HUES64 (cell line): ENCODE results near the gene MVD.

ENCODE experiments used
- H3K27ac ChIP-seq: 2 replicates; pipeline ENCODE4 v1.7.0; 2013; ENCODE audit warnings: low read depth, low read length, inconsistent platforms
- H3K27me3 ChIP-seq: 2 replicates; pipeline ENCODE4 v1.6.1; 2013; ENCODE audit warnings: mild to moderate bottlenecking, low read length; ENCODE audit not compliant: insufficient read depth
- H3K36me3 ChIP-seq: 2 replicates; pipeline ENCODE4 v1.6.1; 2013; ENCODE audit warnings: mild to moderate bottlenecking, low read length; ENCODE audit not compliant: insufficient read depth
- H3K4me1 ChIP-seq: 2 replicates; pipeline ENCODE4 v1.6.1; 2013; ENCODE audit warnings: mild to moderate bottlenecking, low read length, moderate library complexity; ENCODE audit not compliant: insufficient read depth
- H3K4me3 ChIP-seq: 2 replicates; pipeline ENCODE4 v1.5.1; 2013; ENCODE audit warnings: mild to moderate bottlenecking, low read length, moderate library complexity
- H3K9ac ChIP-seq: 2 replicates; pipeline ENCODE4 v1.6.1; 2013; ENCODE audit warnings: mild to moderate bottlenecking, low read depth, low read length
- H3K9me3 ChIP-seq: 2 replicates; pipeline ENCODE4 v1.6.1; 2013; ENCODE audit warnings: low read depth, low read length; ENCODE audit not compliant: insufficient read depth
- whole genome bisulfite sequencing: fragments of 150-250, 120-280 bp; methylation state at CpG from one replicate; pipeline ENCODE4 v1.1.7; 2013; ENCODE audit warnings: missing lambda C conversion rate; 5-methylcytosine and 5-hydroxymethylcytosine counted together

The MVD gene

DNA sequence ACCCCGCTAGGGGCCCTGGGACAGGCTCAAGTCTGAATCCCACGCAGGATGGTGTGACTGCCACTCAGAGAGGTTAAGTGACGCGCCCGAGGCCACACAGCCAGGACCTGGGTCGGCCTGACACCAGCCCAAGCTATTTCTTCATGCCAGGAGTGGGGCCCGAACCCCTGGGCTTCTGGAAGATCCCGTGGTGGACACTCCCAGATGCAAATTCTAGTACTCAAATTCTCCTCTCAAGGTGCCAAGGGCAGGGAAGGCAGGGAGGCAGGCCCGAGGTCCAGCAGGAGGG lies 19.3 kb downstream of the MVD start:
- Histone ChIP-seq H3K4me1 (peaks cover 3% of the 10 kb centered on the region; the same call in 1 of the 2 replicates), H3K9me3 (no peaks in the 10 kb centered on the region), H3K4me3 (no peak overlapping the region), H3K27ac (no peak overlapping the region), H3K9ac (no peak overlapping the region), H3K27me3 (peaks cover 3% of the 10 kb centered on the region; the same call in 1 of the 2 replicates), H3K36me3 (0 out of 2 replicates have a peak, but pooled peaks cover 3% of the 10 kb centered on the region)
- 91% methylated on average over 9 of the region's 9 CpGs for WGBS

GRCh38 chr16:88642881-88643643 lies 19.8 kb downstream of the MVD start:
- WGBS, result 92% methylated on average over 55 of the region's 58 CpGs
- Histone ChIP-seq H3K9ac (no peak overlapping the region), H3K4me1 (peaks cover 3% of the 10 kb centered on the region; the same call in 1 of the 2 replicates), H3K27me3 (peaks cover 3% of the 10 kb centered on the region; the same call in 1 of the 2 replicates), H3K9me3 (no peaks in the 10 kb centered on the region), H3K4me3 (no peak overlapping the region), H3K27ac (no peak overlapping the region), H3K36me3 (0 out of 2 replicates have a peak, but pooled peaks cover 3% of the 10 kb centered on the region)

DNA sequence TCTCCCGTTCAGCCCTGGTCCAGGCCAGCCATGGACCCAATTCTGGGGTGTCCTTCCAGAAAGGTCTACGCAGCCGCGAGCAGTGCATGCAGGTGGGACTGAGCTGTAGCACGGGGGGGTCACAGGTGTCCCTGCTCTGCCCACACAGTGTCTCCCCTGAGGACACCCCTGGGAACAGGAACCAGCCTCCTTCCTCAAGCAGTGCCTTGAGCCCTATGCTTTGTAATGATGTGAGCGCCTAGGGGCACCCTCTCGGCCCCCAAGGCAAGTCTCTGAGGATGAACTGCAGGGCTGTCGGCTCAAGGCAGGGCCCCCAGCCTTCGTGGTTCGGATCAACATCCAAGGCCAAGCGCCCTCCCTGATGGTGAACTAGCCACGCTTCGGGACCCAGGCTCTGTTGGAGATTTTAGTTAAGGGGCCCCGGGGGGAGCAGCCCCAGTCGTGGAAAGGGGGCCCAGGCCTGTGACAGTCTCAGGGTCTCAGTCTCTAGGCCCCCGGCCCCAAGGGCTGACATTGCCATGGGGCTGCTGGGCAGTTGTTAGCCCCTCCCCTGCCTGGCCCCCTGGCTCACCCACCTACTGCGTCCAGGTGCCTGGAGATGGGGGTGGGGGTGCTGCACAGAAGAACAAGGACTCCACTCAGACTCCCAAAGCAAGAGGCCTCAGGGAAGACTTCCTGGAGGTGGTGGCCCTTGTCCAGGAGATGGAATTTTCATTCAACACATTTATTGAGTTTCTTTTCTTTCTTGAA lies 22.2 kb downstream of the MVD start:
- Histone ChIP-seq H3K27me3 (peaks cover 8% of the 10 kb centered on the region; the same call in 1 of the 2 replicates), H3K9me3 (no peaks in the 10 kb centered on the region), H3K27ac (no peak overlapping the region), H3K9ac (no peak overlapping the region), H3K4me3 (no peak overlapping the region), H3K36me3 (0 out of 2 replicates have a peak, but pooled peaks cover 3% of the 10 kb centered on the region), H3K4me1 (peaks cover 6% of the 10 kb centered on the region; the same call in 1 of the 2 replicates)
- WGBS, result 90% methylated on average over 17 of the region's 17 CpGs

DNA sequence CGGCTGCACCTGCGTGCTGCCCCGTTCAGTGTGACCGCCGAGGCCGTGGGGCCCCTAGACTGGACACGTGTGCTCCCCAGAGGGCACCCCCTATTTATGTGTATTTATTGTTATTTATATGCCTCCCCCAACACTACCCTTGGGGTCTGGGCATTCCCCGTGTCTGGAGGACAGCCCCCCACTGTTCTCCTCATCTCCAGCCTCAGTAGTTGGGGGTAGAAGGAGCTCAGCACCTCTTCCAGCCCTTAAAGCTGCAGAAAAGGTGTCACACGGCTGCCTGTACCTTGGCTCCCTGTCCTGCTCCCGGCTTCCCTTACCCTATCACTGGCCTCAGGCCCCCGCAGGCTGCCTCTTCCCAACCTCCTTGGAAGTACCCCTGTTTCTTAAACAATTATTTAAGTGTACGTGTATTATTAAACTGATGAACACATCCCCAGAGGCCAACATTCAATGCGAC lies 22.8 kb downstream of the MVD start:
- Histone ChIP-seq H3K9ac (no peak overlapping the region), H3K27me3 (peaks cover 12% of the 10 kb centered on the region), H3K9me3 (no peaks in the 10 kb centered on the region), H3K27ac (no peak overlapping the region), H3K4me1 (peaks cover 6% of the 10 kb centered on the region; the same call in 1 of the 2 replicates), H3K4me3 (no peak overlapping the region), H3K36me3 (0 out of 2 replicates have a peak, but pooled peaks cover 3% of the 10 kb centered on the region)
- 93% methylated on average over 11 of the region's 13 CpGs for WGBS

DNA sequence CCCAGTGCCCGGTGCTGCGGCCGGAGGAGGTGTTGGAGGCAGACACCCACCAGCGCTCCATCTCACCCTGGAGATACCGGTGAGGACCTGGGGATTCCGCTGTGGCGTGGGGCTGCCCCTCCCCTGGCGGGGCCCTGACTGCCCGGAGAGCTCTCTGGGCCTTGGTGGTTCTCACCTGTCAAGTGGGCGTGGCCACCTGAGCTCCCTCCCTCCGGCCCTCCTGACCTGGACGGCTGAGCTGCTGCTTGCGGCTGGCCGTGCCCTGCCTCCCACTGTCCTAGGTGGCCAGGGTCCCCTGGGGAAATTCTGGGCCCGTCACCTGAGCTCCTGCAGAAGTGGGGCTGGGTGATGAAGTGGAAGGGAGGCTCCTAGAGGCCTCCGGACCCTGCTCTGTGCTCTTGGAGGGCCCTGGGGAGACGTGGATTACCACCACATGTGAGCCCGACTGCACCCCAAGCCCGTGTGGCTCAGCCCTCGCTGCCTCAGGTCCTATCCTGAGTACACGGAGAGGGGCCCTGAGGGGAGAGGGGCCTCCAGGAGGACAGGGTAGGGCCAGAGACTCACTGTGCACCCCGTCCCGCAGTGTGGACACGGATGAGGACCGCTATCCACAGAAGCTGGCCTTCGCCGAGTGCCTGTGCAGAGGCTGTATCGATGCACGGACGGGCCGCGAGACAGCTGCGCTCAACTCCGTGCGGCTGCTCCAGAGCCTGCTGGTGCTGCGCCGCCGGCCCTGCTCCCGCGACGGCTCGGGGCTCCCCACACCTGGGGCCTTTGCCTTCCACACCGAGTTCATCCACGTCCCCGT lies 23.5 kb downstream of the MVD start:
- Histone ChIP-seq H3K4me1 (peaks cover 6% of the 10 kb centered on the region; the same call in 1 of the 2 replicates), H3K36me3 (0 out of 2 replicates have a peak, but pooled peaks cover 3% of the 10 kb centered on the region), H3K9ac (no peak overlapping the region), H3K27ac (no peak overlapping the region), H3K9me3 (no peaks in the 10 kb centered on the region), H3K27me3 (peaks cover 14% of the 10 kb centered on the region), H3K4me3 (no peak overlapping the region)
- WGBS, result 79% methylated on average over 45 of the region's 45 CpGs

- 74% methylated on average over 27 of the region's 27 CpGs for WGBS
- Histone ChIP-seq H3K9me3 (no peaks in the 10 kb centered on the region), H3K9ac (no peak within 1 kb of the TSS), H3K27ac (no peak within 1 kb of the TSS), H3K4me1 (peaks cover 6% of the 10 kb centered on the region; the same call in 1 of the 2 replicates), H3K4me3 (no peak within 1 kb of the TSS), H3K27me3 (peaks cover 14% of the 10 kb centered on the region), H3K36me3 (no peaks in the 10 kb centered on the region)
These were observed 24.3 kb downstream of the MVD start, which contains the start of gene IL17C for GRCh38 chr16:88638323-88639230. Gene IL17C (plus strand): TSS chr16:88638572. CDS start chr16:88638642, 70 bp downstream.

GRCh38 chr16:88636488-88637265 lies 26.2 kb downstream of the MVD start:
- H3K36me3 ChIP-seq, result peaks cover 8% of the 10 kb centered on the region; the same call in 1 of the 2 replicates
- no peak overlapping the region for H3K27ac ChIP-seq
- no peak overlapping the region for H3K4me3 ChIP-seq
- no peaks in the 10 kb centered on the region for H3K9me3 ChIP-seq
- WGBS, result 80% methylated on average over 22 of the region's 23 CpGs
- peaks cover 6% of the 10 kb centered on the region; the same call in 1 of the 2 replicates for H3K4me1 ChIP-seq
- peaks cover 14% of the 10 kb centered on the region for H3K27me3 ChIP-seq
- no peak overlapping the region for H3K9ac ChIP-seq

DNA sequence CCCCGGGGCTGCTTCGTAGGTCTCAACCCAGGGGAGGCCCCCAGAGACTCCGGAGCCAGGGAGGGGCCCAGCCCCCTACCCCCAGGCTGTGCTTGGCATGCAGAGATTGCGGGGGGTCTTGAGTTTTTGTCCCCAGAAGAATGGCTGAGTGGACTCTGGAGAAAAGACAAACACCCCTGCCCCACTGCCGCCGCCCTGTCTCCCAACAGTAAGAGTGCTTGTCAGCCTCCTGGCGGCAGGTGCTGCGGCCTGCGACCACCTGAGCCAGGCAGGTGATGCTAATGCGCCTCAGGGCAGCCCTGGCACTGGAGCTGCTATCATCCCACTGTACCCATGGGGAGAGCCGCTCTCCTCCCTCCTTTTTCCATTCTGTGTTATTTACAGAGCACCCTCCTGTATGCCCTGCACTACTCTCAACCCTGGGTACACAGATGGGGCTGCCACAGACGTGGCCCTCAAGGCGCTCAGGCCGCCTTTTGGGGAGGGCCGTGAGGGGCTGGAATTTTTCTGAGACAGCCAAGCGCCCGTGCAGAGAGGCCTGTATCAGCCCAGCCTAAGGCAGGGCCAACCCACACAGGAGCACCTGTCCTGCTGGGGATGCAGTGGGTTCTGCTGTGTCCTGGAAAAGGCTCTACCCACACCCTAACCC lies 27.1 kb downstream of the MVD start:
- whole genome bisulfite sequencing, result 93% methylated on average over 17 of the region's 17 CpGs
- Histone ChIP-seq H3K4me1 (peaks cover 6% of the 10 kb centered on the region; the same call in 1 of the 2 replicates), H3K27me3 (peaks cover 14% of the 10 kb centered on the region)

GRCh38 chr16:88634994-88635670 lies 27.8 kb downstream of the MVD start:
- peaks cover 6% of the 10 kb centered on the region; the same call in 1 of the 2 replicates for H3K4me1 ChIP-seq
- WGBS, result 28% methylated on average over 28 of the region's 28 CpGs
- peak overlapping the region; percentile 66; the same call in 1 of the 2 replicates for H3K9ac ChIP-seq
- no peak overlapping the region for H3K27ac ChIP-seq
- peak overlapping the region; percentile 68 for H3K4me3 ChIP-seq
- H3K36me3 ChIP-seq, result peaks cover 21% of the 10 kb centered on the region
- H3K27me3 ChIP-seq, result peaks cover 10% of the 10 kb centered on the region
- H3K9me3 ChIP-seq, result no peaks in the 10 kb centered on the region

More for the DNA sequence above, 27.1 kb downstream of the MVD start:
- Histone ChIP-seq H3K9ac (no peak overlapping the region), H3K9me3 (no peaks in the 10 kb centered on the region), H3K36me3 (peaks cover 16% of the 10 kb centered on the region; the same call in 1 of the 2 replicates), H3K4me3 (no peak overlapping the region), H3K27ac (no peak overlapping the region)
